MCF 10A (cell line): ENCODE measurements around the gene UQCC2. TPM values are rescaled to one million over a fixed set of nuclear protein-coding genes. Genes with fewer than 3 reads are reported as not detected.

Experiments
- BruUV-seq: library from RNA; stranded (reverse); fragments of 400-500 nt; replicated peaks from 2 replicates; lab custom pipeline; 2021; lab: Mats Ljungman, UMichigan
- CTCF ChIA-PET: fragments of 300-600 bp; sonication (Branson Sonifier 250); formaldehyde crosslinking; extraction: SDS; loops from one replicate; lab custom pipeline; 2021; ENCODE audit warnings: antibody characterized with exemption, inconsistent platforms; lab: Yijun Ruan, JAX
- POLR2A ChIA-PET: fragments of 300-600, 350-650 bp; sonication (Branson Sonifier 250); formaldehyde crosslinking; extraction: SDS; loops from one replicate; lab custom pipeline; 2020; ENCODE audit warnings: antibody characterized with exemption, inconsistent platforms; lab: Yijun Ruan, JAX
- DNase-seq: peaks from one replicate; pipeline ENCODE4 v3.0.0-alpha.2; 2018; ENCODE audit not compliant: unreplicated experiment
- H3K27ac Mint-ChIP-seq: one replicate; pipeline ENCODE4 v1.8.0; 2022; ENCODE audit warnings: mild to moderate bottlenecking, low read depth, mixed read lengths; ENCODE audit not compliant: unreplicated experiment
- H3K27me3 Mint-ChIP-seq: one replicate; pipeline ENCODE4 v1.8.0; 2022; ENCODE audit warnings: mixed read lengths; ENCODE audit not compliant: insufficient read depth, unreplicated experiment
- H3K36me3 Mint-ChIP-seq: one replicate; pipeline ENCODE4 v1.8.0; 2022; ENCODE audit warnings: mild to moderate bottlenecking, moderate library complexity, mixed read lengths; ENCODE audit not compliant: insufficient read depth, unreplicated experiment
- H3K4me1 Mint-ChIP-seq: one replicate; pipeline ENCODE4 v1.8.0; 2022; ENCODE audit warnings: mixed read lengths; ENCODE audit not compliant: insufficient read depth, unreplicated experiment
- H3K4me3 Mint-ChIP-seq: one replicate; pipeline ENCODE4 v1.8.0; 2022; ENCODE audit warnings: mild to moderate bottlenecking, moderate library complexity, mixed read lengths; ENCODE audit not compliant: unreplicated experiment
- H3K9me3 Mint-ChIP-seq: one replicate; pipeline ENCODE4 v1.8.0; 2022; ENCODE audit warnings: mixed read lengths; ENCODE audit not compliant: unreplicated experiment
- CTCF ChIP-seq: fragments of 200-600 bp; IDR thresholded peaks from one replicate; pipeline ENCODE4 v1.8.0; 2022; ENCODE audit warnings: antibody characterized with exemption, mild to moderate bottlenecking; ENCODE audit not compliant: unreplicated experiment
- intact Hi-C: fragments of 100-400 bp; cut with micrococcal nuclease; formaldehyde crosslinking; loops from 2 replicates; pipeline ENCODE4 v1.14.1; 2022
- total RNA-seq: library from RNA; stranded (reverse); gene quantifications from 2 replicates; pipeline ENCODE4 v1.2.3, GENCODE V29; 2022

Gene UQCC2
- total RNA-seq, 1 experiment from 2014 or later, result 122 TPM

- DNase-seq, result no peak
- POLR2A ChIA-PET, result interaction anchor here (0.8 to 1.5 kb wide), 2 partner anchors 29 to 61 kb away, joined by 5 to 9 read pairs; partner anchors contain the start of genes ITPR3 and UQCC2
- Mint-ChIP-seq H3K27ac (no peak overlapping the region), H3K27me3 (no peaks in the 10 kb centered on the region), H3K4me3 (no peak overlapping the region), H3K36me3 (peaks cover 70% of the 10 kb centered on the region), H3K9me3 (no peaks in the 10 kb centered on the region), H3K4me1 (no peaks in the 10 kb centered on the region)
- BruUV-seq, result no TSS peak
- no peak for TF ChIP-seq CTCF
- CTCF ChIA-PET, result interaction anchor here (0.6 to 2.0 kb wide), 4 partner anchors 18 to 678 kb away, joined by 3 to 7 read pairs (median 4); no protein-coding TSS in a partner anchor
- intact Hi-C loops, result no loop called here
These were observed 29.2 kb downstream of the UQCC2 start for GRCh38 chr6:33682341-33682740.

- POLR2A ChIA-PET, result no interaction called here
- BruUV-seq, result no TSS peak
- H3K27ac Mint-ChIP-seq, result no peak overlapping the region
- no peaks in the 10 kb centered on the region for H3K4me1 Mint-ChIP-seq
- no peak overlapping the region for H3K4me3 Mint-ChIP-seq
- TF ChIP-seq CTCF, result no peak
- no peaks in the 10 kb centered on the region for H3K27me3 Mint-ChIP-seq
- CTCF ChIA-PET, result interaction anchor here (0.9 kb wide), 1 partner anchor 11 kb away, joined by 3 read pairs; no protein-coding TSS in a partner anchor
- no peaks in the 10 kb centered on the region for H3K9me3 Mint-ChIP-seq
- intact Hi-C loops, result no loop called here
- no peak for DNase-seq
- H3K36me3 Mint-ChIP-seq, result peaks cover 76% of the 10 kb centered on the region
These were observed 31.7 kb downstream of the UQCC2 start for GRCh38 chr6:33679761-33680160.

GRCh38 chr6:33678932-33679490, 32.5 kb downstream of the UQCC2 start:
- H3K27ac Mint-ChIP-seq, result no peak overlapping the region
- intact Hi-C loops, result no loop called here
- no peak overlapping the region for H3K4me3 Mint-ChIP-seq
- no peak for TF ChIP-seq CTCF
- H3K4me1 Mint-ChIP-seq, result no peaks in the 10 kb centered on the region
- no TSS peak for BruUV-seq
- H3K27me3 Mint-ChIP-seq, result no peaks in the 10 kb centered on the region
- ChIA-PET POLR2A (interaction anchor here (1.1 kb wide), 1 partner anchor 15 kb away, joined by 4 read pairs; no protein-coding TSS in a partner anchor), CTCF (no interaction called here)
- no peaks in the 10 kb centered on the region for H3K9me3 Mint-ChIP-seq
- DNase-seq, result no peak
- H3K36me3 Mint-ChIP-seq, result peaks cover 70% of the 10 kb centered on the region

GRCh38 chr6:33678233-33678931, 33.1 kb downstream of the UQCC2 start:
- no peaks in the 10 kb centered on the region for H3K27me3 Mint-ChIP-seq
- ChIA-PET CTCF (interaction anchor here (0.7 kb wide), 1 partner anchor 84 kb away, joined by 3 read pairs; no protein-coding TSS in a partner anchor), POLR2A (interaction anchor here (1.1 kb wide), 1 partner anchor 16 kb away, joined by 4 read pairs; no protein-coding TSS in a partner anchor)
- intact Hi-C loops, result no loop called here
- BruUV-seq, result no TSS peak
- H3K36me3 Mint-ChIP-seq, result peaks cover 63% of the 10 kb centered on the region
- H3K4me3 Mint-ChIP-seq, result no peak overlapping the region
- TF ChIP-seq CTCF, result no peak
- peak overlapping the region; percentile 88 for H3K27ac Mint-ChIP-seq
- no peaks in the 10 kb centered on the region for H3K4me1 Mint-ChIP-seq
- H3K9me3 Mint-ChIP-seq, result no peaks in the 10 kb centered on the region
- DNase-seq, result no peak
